Measurements from ENCODE around the gene PPP1CA.
A peak's percentile ranks its signal among the peaks of the same experiment; 100 is the strongest.

The PPP1CA gene

GRCh38 chr11:67379061-67380058, 22.3 kb downstream of the PPP1CA start:
- peak; percentile 65 to 83 (median 71) for DNase-seq

- DNase-seq = no peak
Observed at GRCh38 chr11:67378544-67378943, 23.1 kb downstream of the PPP1CA start.

- no peak for DNase-seq
Observed at GRCh38 chr11:67376873-67377808, 24.5 kb downstream of the PPP1CA start.

- DNase-seq = no peak
Observed at GRCh38 chr11:67376063-67376820, 25.4 kb downstream of the PPP1CA start.

GRCh38 chr11:67375320-67376055, 26.2 kb downstream of the PPP1CA start:
- DNase-seq = no peak

- DNase-seq = peak in 1 of 3 donors; percentile 34
Observed at GRCh38 chr11:67374571-67375281, 26.9 kb downstream of the PPP1CA start.

- peak; percentile 96 to 99 (median 98) for DNase-seq
Observed at GRCh38 chr11:67373648-67374570, 27.7 kb downstream of the PPP1CA start.

- peak; percentile 58 to 80 (median 59) for DNase-seq
Observed at GRCh38 chr11:67372993-67373647, 28.5 kb downstream of the PPP1CA start, which contains the start of gene CLCF1. TSS of gene CLCF1 (minus strand) at chr11:67373598. CDS start at chr11:67373539, 59 bp downstream.

GRCh38 chr11:67372321-67372992, 29.2 kb downstream of the PPP1CA start:
- DNase-seq = peak in 2 of 3 donors; percentile 31 to 52

GRCh38 chr11:67371911-67372320, 29.7 kb downstream of the PPP1CA start:
- DNase-seq = no peak

- DNase-seq = peak; percentile 53 to 65 (median 54)
Observed at GRCh38 chr11:67371189-67371910, 30.3 kb downstream of the PPP1CA start.

GRCh38 chr11:67370351-67371076, 31.1 kb downstream of the PPP1CA start:
- no peak for DNase-seq

GRCh38 chr11:67369801-67370284, 31.8 kb downstream of the PPP1CA start:
- no peak for DNase-seq

GRCh38 chr11:67369275-67369674, 32.4 kb downstream of the PPP1CA start:
- DNase-seq = no peak

- DNase-seq = no peak
Observed at GRCh38 chr11:67368621-67369020, 33.0 kb downstream of the PPP1CA start.

- DNase-seq = no peak
Observed at GRCh38 chr11:67367761-67368227, 33.9 kb downstream of the PPP1CA start.
